Fibroblast of villous mesenchyme (primary cell): Measurements from ENCODE around the gene PTBP2. TPM values are rescaled to one million over a fixed set of nuclear protein-coding genes. Genes with fewer than 3 reads are reported as not detected.
A peak's percentile ranks its signal among the peaks of the same experiment; 100 is the strongest.

Source experiments
- DNase-seq: peaks from one replicate; pipeline ENCODE4 v3.0.0-alpha.2; 2010; ENCODE audit warnings: low read depth
- H3K4me3 ChIP-seq: 2 replicates; pipeline ENCODE4 v1.5.1; 2011; ENCODE audit warnings: low read depth, mild to moderate bottlenecking, low read length
- total RNA-seq: library from RNA; depleted of rRNA; stranded (reverse); fragments of >200 nt; gene quantifications from 2 replicates; pipeline ENCODE4 v1.2.3, GENCODE V29; 2012
- TF ChIP-seq, protein P1 (sequence below): IDR thresholded peaks from 2 replicates; pipeline ENCODE4 v1.5.1; 2012; ENCODE audit warnings: low read depth, mild to moderate bottlenecking, low read length; ENCODE audit not compliant: insufficient read depth

Gene PTBP2
- total RNA-seq, 1 donor, result 14.2 TPM

GRCh38 chr1:96804648-96805047 lies 83.1 kb downstream of the PTBP2 start:
- H3K4me3 ChIP-seq, result no peak overlapping the region
- TF ChIP-seq, protein P1, sequence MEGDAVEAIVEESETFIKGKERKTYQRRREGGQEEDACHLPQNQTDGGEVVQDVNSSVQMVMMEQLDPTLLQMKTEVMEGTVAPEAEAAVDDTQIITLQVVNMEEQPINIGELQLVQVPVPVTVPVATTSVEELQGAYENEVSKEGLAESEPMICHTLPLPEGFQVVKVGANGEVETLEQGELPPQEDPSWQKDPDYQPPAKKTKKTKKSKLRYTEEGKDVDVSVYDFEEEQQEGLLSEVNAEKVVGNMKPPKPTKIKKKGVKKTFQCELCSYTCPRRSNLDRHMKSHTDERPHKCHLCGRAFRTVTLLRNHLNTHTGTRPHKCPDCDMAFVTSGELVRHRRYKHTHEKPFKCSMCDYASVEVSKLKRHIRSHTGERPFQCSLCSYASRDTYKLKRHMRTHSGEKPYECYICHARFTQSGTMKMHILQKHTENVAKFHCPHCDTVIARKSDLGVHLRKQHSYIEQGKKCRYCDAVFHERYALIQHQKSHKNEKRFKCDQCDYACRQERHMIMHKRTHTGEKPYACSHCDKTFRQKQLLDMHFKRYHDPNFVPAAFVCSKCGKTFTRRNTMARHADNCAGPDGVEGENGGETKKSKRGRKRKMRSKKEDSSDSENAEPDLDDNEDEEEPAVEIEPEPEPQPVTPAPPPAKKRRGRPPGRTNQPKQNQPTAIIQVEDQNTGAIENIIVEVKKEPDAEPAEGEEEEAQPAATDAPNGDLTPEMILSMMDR, result no peak
- peak; percentile 4 for DNase-seq

GRCh38 chr1:96808191-96808590 lies 86.6 kb downstream of the PTBP2 start:
- peak; percentile 23 for DNase-seq
- TF ChIP-seq, protein P1, result no peak
- no peak overlapping the region for H3K4me3 ChIP-seq

GRCh38 chr1:96815914-96816313 lies 94.3 kb downstream of the PTBP2 start:
- TF ChIP-seq, protein P1, result no peak
- H3K4me3 ChIP-seq, result no peak overlapping the region
- DNase-seq, result no peak

DNA sequence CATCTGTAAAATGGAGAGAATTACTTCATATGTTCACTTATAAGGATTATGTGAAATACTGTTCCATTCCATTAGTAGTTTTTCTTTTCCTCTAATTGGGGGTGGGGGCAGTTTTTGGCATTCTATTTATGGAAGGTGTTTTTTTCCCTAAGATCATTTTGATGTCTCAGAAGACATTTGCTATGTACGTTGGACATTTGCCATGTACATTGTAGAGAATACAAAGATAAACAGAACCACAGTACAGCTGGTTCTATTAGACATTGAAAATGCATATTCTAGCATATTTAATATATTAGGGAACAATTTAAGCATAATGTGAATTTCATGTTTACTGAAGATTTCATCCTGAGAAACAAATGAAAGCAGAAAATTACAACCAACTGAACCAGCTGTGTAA lies 98.5 kb downstream of the PTBP2 start:
- DNase-seq, result no peak

DNA sequence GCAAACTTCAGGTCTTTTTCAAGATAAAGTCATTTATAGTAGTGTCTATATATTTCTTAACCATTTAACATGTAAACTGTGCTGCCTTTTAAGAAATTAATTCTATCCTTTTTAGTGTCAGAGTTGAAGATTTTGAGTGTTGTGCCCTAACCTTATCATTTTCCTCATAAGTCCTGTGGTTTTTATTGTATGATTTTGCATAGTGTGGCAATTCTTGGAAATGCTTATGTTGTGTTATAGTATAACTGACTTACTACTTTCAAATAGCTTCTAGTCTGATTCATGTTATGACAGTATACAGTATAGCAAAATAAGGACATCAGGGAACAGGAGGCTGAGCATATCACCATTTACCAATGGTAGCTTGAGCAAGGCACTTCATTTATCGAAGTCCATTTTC lies 99.1 kb downstream of the PTBP2 start:
- TF ChIP-seq, protein P1, result no peak
- no peak for DNase-seq
- no peak overlapping the region for H3K4me3 ChIP-seq

More for the DNA sequence above, 98.5 kb downstream of the PTBP2 start:
- TF ChIP-seq, protein P1, result no peak
- no peak overlapping the region for H3K4me3 ChIP-seq

GRCh38 chr1:96825231-96825630 lies 103.6 kb downstream of the PTBP2 start:
- TF ChIP-seq, protein P1, result no peak
- H3K4me3 ChIP-seq, result no peak overlapping the region
- DNase-seq, result no peak

- TF ChIP-seq, protein P1, result no peak
- H3K4me3 ChIP-seq, result no peak overlapping the region
- DNase-seq, result no peak
Observed at GRCh38 chr1:96825950-96826576, 104.5 kb downstream of the PTBP2 start.
